HCT116 (cell line): ENCODE results near the gene OR7A17. TPM values are rescaled to one million over a fixed set of nuclear protein-coding genes. Genes with fewer than 3 reads are reported as not detected.

Source experiments
- ATAC-seq: fragments of 200-7000 bp; cut with Tn5 transposase; 2 replicates; pipeline ENCODE4 v1.9.1; 2020; ENCODE audit warnings: mild to moderate bottlenecking, moderate library complexity
- BruUV-seq: library from RNA; stranded (reverse); fragments of 400-500 nt; replicated peaks from 2 replicates; lab custom pipeline; 2021; lab: Mats Ljungman, UMichigan
- CTCF ChIA-PET: fragments of 300-600 bp; sonication (Branson Sonifier 250); formaldehyde crosslinking; loops from one replicate; lab custom pipeline; 2021; ENCODE audit warnings: antibody characterized with exemption; lab: Charles Lee
- POLR2A ChIA-PET: fragments of 300-600, 350-600 bp; sonication (Branson Sonifier 250); formaldehyde crosslinking; loops from one replicate; lab custom pipeline; 2021; ENCODE audit warnings: antibody characterized with exemption; lab: Charles Lee
- RAD21 ChIA-PET, 2 experiments: fragments of 300-600 bp; sonication (Branson Sonifier 250); formaldehyde crosslinking; loops; one replicate each; lab custom pipeline; 2023; ENCODE audit warnings: low total read pairs in 2 of 2; ENCODE audit not compliant: uncharacterized antibody in 2 of 2, unreplicated experiment in 2 of 2, low non-redundant PET in 1 of 2; lab: Charles Lee
- DNase-seq: peaks from one replicate; pipeline ENCODE4 v3.0.0-alpha.2; 2010; ENCODE audit warnings: low read depth, low spot score
- H2AFZ ChIP-seq: fragments of 200-600 bp; shearing (Covaris generic), sonication (generic); 2 replicates; pipeline ENCODE4 v1.6.1; 2017; ENCODE audit warnings: low read depth, mixed run types, mixed read lengths, antibody characterized with exemption, low read length; ENCODE audit not compliant: poor library complexity, severe bottlenecking
- H3K27ac ChIP-seq: 2 replicates; pipeline ENCODE4 v1.5.1; 2012; ENCODE audit warnings: low read depth, low read length
- H3K27me3 ChIP-seq: fragments of 200-600 bp; sonication (generic); 2 replicates; pipeline ENCODE4 v1.6.1; 2016; ENCODE audit warnings: mixed run types, low read length, mixed read lengths; ENCODE audit not compliant: insufficient read depth
- H3K36me3 ChIP-seq, 2 experiments: fragments of 200-500 bp in 1 of 2; fragments of 200-600 bp in 1 of 2; sonication (Bioruptor generic) in 1 of 2; sonication (generic) in 1 of 2; 2 replicates each; pipeline versions ENCODE4 v1.5.1 to v1.6.1; 2014 to 2016; ENCODE audit warnings: low read length in 2 of 2, inconsistent platforms in 1 of 2, mixed read lengths in 1 of 2, mixed run types in 1 of 2; ENCODE audit not compliant: insufficient read depth in 2 of 2, control insufficient read depth in 1 of 2
- H3K4me1 ChIP-seq, 2 experiments: fragments of 200-600 bp in 1 of 2; sonication (generic) in 1 of 2; 2 replicates each; pipeline versions ENCODE4 v1.5.1 to v1.6.1; 2012 to 2017; ENCODE audit warnings: low read length in 2 of 2, inconsistent platforms in 1 of 2, mild to moderate bottlenecking in 1 of 2, mixed read lengths in 1 of 2, mixed run types in 1 of 2, moderate library complexity in 1 of 2; ENCODE audit not compliant: insufficient read depth in 2 of 2, control insufficient read depth in 1 of 2
- H3K4me2 ChIP-seq: fragments of 200-600 bp; sonication (generic); 2 replicates; pipeline ENCODE4 v1.6.1; 2017; ENCODE audit warnings: mixed run types, low read length, mixed read lengths
- H3K4me3 ChIP-seq, 2 experiments: fragments of 200-600 bp in 1 of 2; sonication (generic) in 1 of 2; replicated peaks in 1 of 2; 2 replicates each; pipeline ENCODE4 v1.5.1; 2011 to 2016; ENCODE audit warnings: low read length in 2 of 2, control low read depth in 1 of 2, low read depth in 1 of 2, mild to moderate bottlenecking in 1 of 2, mixed read lengths in 1 of 2, mixed run types in 1 of 2
- H3K79me2 ChIP-seq: fragments of 200-600 bp; sonication (generic); 2 replicates; pipeline ENCODE4 v1.6.1; 2017; ENCODE audit warnings: mild to moderate bottlenecking, mixed run types, low read length, moderate library complexity, mixed read lengths; ENCODE audit not compliant: insufficient read depth
- H3K9ac ChIP-seq: fragments of 200-600 bp; sonication (generic); 2 replicates; pipeline ENCODE4 v1.6.1; 2016; ENCODE audit warnings: low read length, mixed read lengths
- H3K9me2 ChIP-seq: fragments of 200-600 bp; sonication (generic), shearing (Covaris generic); 2 replicates; pipeline ENCODE4 v1.6.1; 2017; ENCODE audit warnings: mixed run types, mild to moderate bottlenecking, moderate library complexity; ENCODE audit not compliant: insufficient read depth
- H3K9me3 ChIP-seq, 2 experiments: fragments of 200-500 bp in 1 of 2; fragments of 200-600 bp in 1 of 2; sonication (Bioruptor generic) in 1 of 2; sonication (generic) in 1 of 2; 2 replicates each; pipeline ENCODE4 v1.6.1; 2014 to 2017; ENCODE audit warnings: low read length in 2 of 2, mixed read lengths in 2 of 2, inconsistent platforms in 1 of 2, low read depth in 1 of 2, mild to moderate bottlenecking in 1 of 2, mixed run types in 1 of 2, moderate library complexity in 1 of 2; ENCODE audit not compliant: control insufficient read depth in 1 of 2, insufficient read depth in 1 of 2
- H4K20me1 ChIP-seq: fragments of 200-600 bp; sonication (generic), shearing (Covaris generic); 2 replicates; pipeline ENCODE4 v1.6.1; 2017; ENCODE audit warnings: mixed run types, mild to moderate bottlenecking, moderate library complexity; ENCODE audit not compliant: insufficient read depth
- CTCF ChIP-seq, 3 experiments: fragments of 200-600 bp in 1 of 3; sonication (generic) in 1 of 3; IDR thresholded peaks in 2 of 3; conservative IDR thresholded peaks in 1 of 3; 2 replicates each; pipeline ENCODE4 v1.5.1; 2012 to 2017; ENCODE audit warnings: low read depth in 2 of 3, low read length in 2 of 3, antibody characterized with exemption in 1 of 3, borderline replicate concordance in 1 of 3, control low read depth in 1 of 3, mild to moderate bottlenecking in 1 of 3, mixed read lengths in 1 of 3, mixed run types in 1 of 3, moderate library complexity in 1 of 3; ENCODE audit not compliant: insufficient read depth in 1 of 3
- ELF1 ChIP-seq: IDR thresholded peaks from 2 replicates; pipeline ENCODE4 v1.6.1; 2012; ENCODE audit warnings: low read depth, borderline replicate concordance
- EZH2 ChIP-seq: fragments of 200-600 bp; sonication (generic); IDR thresholded peaks from 2 replicates; pipeline ENCODE4 v1.6.1; 2017; ENCODE audit warnings: antibody characterized with exemption, mixed run types
- FOSL1 ChIP-seq: IDR thresholded peaks from 2 replicates; pipeline ENCODE4 v1.6.1; 2012; ENCODE audit warnings: low read depth
- POLR2A ChIP-seq: IDR thresholded peaks from 2 replicates; pipeline ENCODE4 v1.7.0; 2011; ENCODE audit warnings: borderline replicate concordance; ENCODE audit not compliant: insufficient read depth, insufficient read length; ENCODE audit errors: extremely low read depth
- SIN3A ChIP-seq: IDR thresholded peaks from 2 replicates; pipeline ENCODE4 v1.6.1; 2012; ENCODE audit warnings: low read depth
- SRF ChIP-seq: IDR thresholded peaks from 2 replicates; pipeline ENCODE4 v1.6.1; 2012; ENCODE audit warnings: low read depth
- ZBTB33 ChIP-seq: IDR thresholded peaks from 2 replicates; pipeline ENCODE4 v1.6.1; 2011; ENCODE audit warnings: mild to moderate bottlenecking, low read length, moderate library complexity; ENCODE audit not compliant: insufficient replicate concordance; ENCODE audit errors: extremely low read depth
- ZFX ChIP-seq: fragments of 450-650 bp; IDR thresholded peaks from 2 replicates; pipeline ENCODE4 v1.6.1; 2017
- intact Hi-C: fragments of 100-400 bp; cut with micrococcal nuclease; formaldehyde crosslinking; loops from 2 replicates; pipeline ENCODE4 v1.10.0; 2022
- total RNA-seq: library from RNA; stranded (reverse); gene quantifications from one replicate; pipeline ENCODE4 v1.2.1, GENCODE V29; 2021; ENCODE audit not compliant: unreplicated experiment

Gene OR7A17
- total RNA-seq, 1 experiment from 2014 or later: not detected

GRCh38 chr19:14868497-14868896 is 17.4 kb downstream of the OR7A17 start (continued):
- no peak for TF ChIP-seq CTCF (IDR thresholded peaks at IDR 0.05 in 2 of 3, conservative IDR thresholded peaks at IDR 0.05 in 1 of 3; ENCODE audit: borderline replicate concordance in 1 of 3, insufficient read depth in 1 of 3, low read depth in 2 of 3, low read length in 2 of 3)
- TF ChIP-seq SIN3A: no peak
- TF ChIP-seq FOSL1: no peak
- TF ChIP-seq EZH2: no peak
- TF ChIP-seq POLR2A: no peak
- TF ChIP-seq ZFX: no peak
- no peak for TF ChIP-seq SRF
- TF ChIP-seq ZBTB33: no peak

- H3K9me3 ChIP-seq: no peaks in the 10 kb centered on the region
- BruUV-seq: no TSS peak
- no peak within 1 kb of the TSS for H3K4me2 ChIP-seq
- H3K9me2 ChIP-seq: no peaks in the 10 kb centered on the region
- H3K79me2 ChIP-seq: no peaks in the 10 kb centered on the region
- H2AFZ ChIP-seq: no peak within 1 kb of the TSS
- H3K36me3 ChIP-seq: no peaks in the 10 kb centered on the region
- intact Hi-C loops: no loop called here
- TF ChIP-seq ZFX (no peak), ELF1 (no peak), FOSL1 (no peak)
- peaks cover 59% of the 10 kb centered on the region for H3K27me3 ChIP-seq
- no peaks in the 10 kb centered on the region for H4K20me1 ChIP-seq
- ATAC-seq (no peak), DNase-seq (no peak)
- ChIA-PET CTCF (no interaction called here), POLR2A (no interaction called here), RAD21 (no interaction called here)
- H3K4me1 ChIP-seq: no peaks in the 10 kb centered on the region
- H3K9ac ChIP-seq: no peak within 1 kb of the TSS
- H3K27ac ChIP-seq: no peak within 1 kb of the TSS
- no peak within 1 kb of the TSS for H3K4me3 ChIP-seq
Measured at GRCh38 chr19:14848822-14849221, 37.1 kb downstream of the OR7A17 start, which contains the start of gene OR7A10. OR7A10 (minus strand) TSS chr19:14848922; CDS start chr19:14841877, 7,045 bp downstream.
